Measurements from ENCODE around the gene GABRG3.
"Not testable (repeated sequence)": the region's sequence is repeated elsewhere in the genome, so short reads cannot be mapped to it uniquely, and the experiment has no call there.

The GABRG3 gene

DNA sequence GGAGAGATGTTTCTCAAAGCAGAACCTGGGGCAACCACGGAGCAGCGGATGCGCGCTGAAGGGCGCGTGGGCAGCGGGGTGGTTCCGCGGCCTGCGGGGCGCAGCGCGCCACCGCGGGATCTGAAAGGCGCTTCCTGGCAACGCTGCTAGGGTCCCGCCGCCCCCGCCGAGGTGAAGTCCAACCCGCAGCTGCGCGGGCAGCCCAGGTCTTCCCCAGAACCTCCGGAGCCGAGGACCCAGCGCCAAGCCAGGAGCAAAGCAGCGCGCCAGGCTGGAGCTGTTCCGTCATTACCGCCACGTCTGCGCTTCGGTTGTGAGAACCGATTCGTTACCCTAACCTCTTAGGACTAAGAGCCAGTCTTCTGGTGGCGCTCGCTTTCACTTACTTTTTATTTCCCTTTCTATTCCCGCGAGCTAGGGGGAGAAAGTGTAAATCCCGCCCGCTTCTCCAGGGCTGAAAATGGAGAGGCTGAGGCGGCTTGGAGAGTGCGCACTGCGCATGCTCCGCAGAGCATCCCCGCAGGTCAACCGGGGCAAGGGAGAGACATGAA is 3.2 kb upstream of the GABRG3 start:
- H3K4me1 Mint-ChIP-seq (ENCODE audit: low read depth): no peaks in the 10 kb centered on the region
- H3K27me3 Mint-ChIP-seq: peaks cover 37% of the 10 kb centered on the region
- no peak overlapping the region for H3K4me3 Mint-ChIP-seq
- H3K27ac Mint-ChIP-seq: no peak overlapping the region
- intact Hi-C loops (cut with micrococcal nuclease): loop anchor here (10.0 kb wide), 1 partner anchor 63 kb away; no protein-coding TSS in a partner anchor
- no peaks in the 10 kb centered on the region for H3K36me3 Mint-ChIP-seq (ENCODE audit: low read depth)
- no peaks in the 10 kb centered on the region for H3K9me3 Mint-ChIP-seq

DNA sequence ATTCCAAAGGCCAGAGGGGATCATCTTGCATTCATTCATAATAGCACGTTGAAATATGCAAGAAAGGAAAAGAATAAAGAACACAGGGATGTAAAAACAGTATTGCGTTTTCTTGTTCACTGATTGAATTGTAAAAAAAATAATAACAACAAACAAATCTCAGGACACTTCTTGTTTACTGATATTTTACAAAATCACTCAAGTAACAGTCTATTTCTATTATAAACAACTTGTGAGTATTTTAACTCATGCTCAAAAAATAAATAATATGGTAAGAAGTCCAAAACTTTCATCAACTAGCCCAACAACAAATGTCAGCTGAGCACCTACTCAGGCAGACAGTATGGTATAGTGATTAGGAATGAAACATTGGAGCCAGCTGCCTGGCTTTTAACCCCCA is 2.2 kb upstream of the GABRG3 start:
- Mint-ChIP-seq H3K27me3 (peaks cover 37% of the 10 kb centered on the region), H3K9me3 (no peaks in the 10 kb centered on the region)
- intact Hi-C loops (cut with micrococcal nuclease): loop anchor here (10.0 kb wide), 1 partner anchor 64 kb away; no protein-coding TSS in a partner anchor

DNA sequence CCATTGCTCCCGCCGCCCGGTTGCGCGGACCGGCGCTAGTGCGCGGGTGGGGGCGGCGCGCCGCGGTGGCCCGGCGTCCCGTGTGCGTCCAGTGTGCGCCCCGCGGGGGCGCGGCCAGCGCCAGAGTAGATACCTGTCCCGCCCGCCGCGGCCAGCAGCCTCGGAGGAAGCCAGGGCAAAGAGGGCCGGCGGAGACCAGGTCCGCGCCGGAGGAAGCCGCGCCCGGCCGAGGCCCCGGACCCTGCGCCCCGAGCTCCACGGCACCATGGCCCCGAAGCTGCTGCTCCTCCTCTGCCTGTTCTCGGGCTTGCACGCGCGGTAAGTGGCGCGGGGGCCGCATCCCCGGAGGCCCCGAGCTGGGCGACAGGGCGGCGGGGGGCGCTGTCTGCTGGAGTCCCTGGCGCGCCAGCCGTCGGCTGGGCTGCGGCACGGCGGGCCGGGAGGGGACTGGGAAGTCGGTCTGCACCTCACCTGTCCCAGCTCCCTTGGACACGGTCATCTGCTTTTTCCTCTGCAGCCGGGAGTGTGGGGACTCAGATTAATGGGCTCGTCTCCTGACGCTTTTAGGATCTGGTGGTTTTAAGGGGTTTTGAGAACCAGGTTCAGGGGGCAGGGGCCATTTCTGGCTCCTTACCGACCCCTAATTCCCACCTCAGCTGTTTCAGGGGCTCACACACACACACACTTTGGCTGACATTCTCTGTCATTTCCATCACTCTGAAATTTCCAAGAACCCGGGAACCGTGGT is 464 bp downstream of the GABRG3 start:
- no peaks in the 10 kb centered on the region for H3K36me3 Mint-ChIP-seq (ENCODE audit: low read depth)
- no peaks in the 10 kb centered on the region for H3K9me3 Mint-ChIP-seq
- intact Hi-C loops (cut with micrococcal nuclease): no loop called here
- no peaks in the 10 kb centered on the region for H3K4me1 Mint-ChIP-seq (ENCODE audit: low read depth)
- peaks cover 37% of the 10 kb centered on the region for H3K27me3 Mint-ChIP-seq
- no peak overlapping the region for H3K4me3 Mint-ChIP-seq
- no peak overlapping the region for H3K27ac Mint-ChIP-seq

More for the DNA sequence above, 2.2 kb upstream of the GABRG3 start:
- H3K4me3 Mint-ChIP-seq: no peak overlapping the region
- H3K36me3 Mint-ChIP-seq (ENCODE audit: low read depth): no peaks in the 10 kb centered on the region
- H3K4me1 Mint-ChIP-seq (ENCODE audit: low read depth): no peaks in the 10 kb centered on the region
- H3K27ac Mint-ChIP-seq: no peak overlapping the region

- Mint-ChIP-seq H3K4me1 (ENCODE audit: low read depth) (no peaks in the 10 kb centered on the region), H3K27ac (no peak overlapping the region)
- intact Hi-C loops (cut with micrococcal nuclease): no loop called here
Observed at GRCh38 chr15:26972636-26973035, 1.7 kb downstream of the GABRG3 start.

DNA sequence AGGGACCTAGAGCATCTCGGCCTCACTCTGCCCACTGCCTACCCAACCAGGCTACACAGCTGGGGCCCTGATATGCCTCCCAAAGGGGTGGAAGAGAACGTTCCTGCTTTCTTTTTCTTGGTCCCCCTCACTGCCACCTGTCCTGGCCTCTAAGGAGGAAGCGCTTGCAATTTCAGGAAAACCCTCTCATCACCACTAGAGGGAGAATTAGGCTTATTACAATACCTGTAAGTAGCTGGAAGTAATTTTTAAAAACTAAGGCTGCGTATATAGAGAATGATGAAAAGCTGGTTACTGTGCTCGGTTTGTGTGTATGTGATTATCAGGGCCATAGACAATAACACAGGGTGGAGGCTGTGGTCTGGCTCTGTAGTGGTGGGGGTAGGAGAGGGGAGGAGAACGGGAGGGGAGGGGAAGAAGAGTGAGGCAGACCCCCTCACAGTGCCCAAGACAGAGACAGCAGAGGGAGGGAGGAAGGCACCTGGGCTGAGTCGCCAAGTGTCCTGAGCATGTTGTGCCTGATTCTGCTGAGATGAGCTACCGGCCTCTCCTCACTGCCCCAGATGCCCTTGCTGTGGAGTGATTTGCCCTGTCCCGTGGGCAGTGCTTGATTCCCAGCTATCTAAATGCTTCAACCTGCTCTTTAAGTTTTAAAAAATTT is 3.3 kb downstream of the GABRG3 start:
- no peaks in the 10 kb centered on the region for H3K4me1 Mint-ChIP-seq (ENCODE audit: low read depth)
- H3K27me3 Mint-ChIP-seq: peaks cover 28% of the 10 kb centered on the region
- H3K27ac Mint-ChIP-seq: no peak overlapping the region
- H3K4me3 Mint-ChIP-seq: no peak overlapping the region
- H3K9me3 Mint-ChIP-seq: no peaks in the 10 kb centered on the region
- intact Hi-C loops (cut with micrococcal nuclease): no loop called here
- no peaks in the 10 kb centered on the region for H3K36me3 Mint-ChIP-seq (ENCODE audit: low read depth)

More at GRCh38 chr15:26972636-26973035, 1.7 kb downstream of the GABRG3 start:
- no peaks in the 10 kb centered on the region for H3K36me3 Mint-ChIP-seq (ENCODE audit: low read depth)
- no peak overlapping the region for H3K4me3 Mint-ChIP-seq
- H3K27me3 Mint-ChIP-seq: peaks cover 36% of the 10 kb centered on the region
- H3K9me3 Mint-ChIP-seq: no peaks in the 10 kb centered on the region

- H3K9me3 Mint-ChIP-seq: no peaks in the 10 kb centered on the region
- intact Hi-C loops (cut with micrococcal nuclease): no loop called here
- no peak overlapping the region for H3K4me3 Mint-ChIP-seq
Observed at GRCh38 chr15:26981492-26981891, 10.5 kb downstream of the GABRG3 start.

DNA sequence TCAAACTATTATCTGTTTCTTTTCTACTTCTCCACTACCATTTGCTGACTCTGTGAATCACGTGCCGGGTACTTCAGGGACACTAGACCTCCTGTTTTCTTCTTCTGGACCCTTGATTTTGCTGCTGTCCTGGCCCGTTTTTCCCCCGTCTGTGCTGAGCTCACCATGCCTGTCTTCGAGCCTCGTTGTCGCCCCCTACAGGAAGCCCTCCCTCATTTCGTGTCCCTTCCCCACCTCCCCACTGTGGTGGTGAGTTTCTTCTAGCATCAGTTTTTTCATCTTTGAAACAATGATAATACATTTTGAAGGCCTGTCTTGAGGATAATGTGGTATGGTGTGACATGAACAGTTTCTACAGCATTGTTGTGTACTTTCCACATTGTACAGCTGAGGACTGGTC is 12.8 kb downstream of the GABRG3 start:
- H3K9me3 Mint-ChIP-seq: no peaks in the 10 kb centered on the region
- no peak overlapping the region for H3K4me3 Mint-ChIP-seq
- H3K27me3 Mint-ChIP-seq: no peaks in the 10 kb centered on the region
- intact Hi-C loops (cut with micrococcal nuclease): no loop called here
- H3K36me3 Mint-ChIP-seq (ENCODE audit: low read depth): no peaks in the 10 kb centered on the region
- no peak overlapping the region for H3K27ac Mint-ChIP-seq
- H3K4me1 Mint-ChIP-seq (ENCODE audit: low read depth): no peaks in the 10 kb centered on the region

More at GRCh38 chr15:26981492-26981891, 10.5 kb downstream of the GABRG3 start:
- no peaks in the 10 kb centered on the region for H3K27me3 Mint-ChIP-seq
- no peaks in the 10 kb centered on the region for H3K36me3 Mint-ChIP-seq (ENCODE audit: low read depth)
- no peaks in the 10 kb centered on the region for H3K4me1 Mint-ChIP-seq (ENCODE audit: low read depth)
- H3K27ac Mint-ChIP-seq: no peak overlapping the region

- Mint-ChIP-seq H3K4me3 (no peak overlapping the region), H3K36me3 (ENCODE audit: low read depth) (no peaks in the 10 kb centered on the region), H3K4me1 (ENCODE audit: low read depth) (no peaks in the 10 kb centered on the region), H3K27ac (no peak overlapping the region), H3K27me3 (no peaks in the 10 kb centered on the region), H3K9me3 (no peaks in the 10 kb centered on the region)
- intact Hi-C loops (cut with micrococcal nuclease): no loop called here
Observed at GRCh38 chr15:26985050-26985449, 14.1 kb downstream of the GABRG3 start.

DNA sequence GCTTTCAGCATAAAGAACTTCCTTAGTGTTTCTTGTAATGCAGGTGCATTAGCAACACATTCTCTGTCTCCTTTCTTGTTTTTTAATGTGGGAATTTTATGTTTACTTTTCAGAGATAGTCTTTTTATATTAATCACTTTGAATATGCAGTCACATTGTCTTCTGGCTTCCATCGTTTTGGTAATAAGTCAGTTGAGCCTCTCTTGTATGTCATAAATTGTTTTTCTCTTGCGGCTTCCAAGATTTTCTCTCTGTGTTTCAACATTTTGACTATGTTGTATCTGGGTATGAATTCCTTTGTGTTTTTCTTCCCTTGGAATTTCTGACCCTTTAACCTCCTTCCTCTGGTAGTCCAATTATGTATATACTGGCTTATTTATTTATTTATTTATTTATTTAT is 25.3 kb downstream of the GABRG3 start:
- Mint-ChIP-seq H3K4me1 (ENCODE audit: low read depth) (no peaks in the 10 kb centered on the region), H3K27ac (no peak overlapping the region), H3K36me3 (ENCODE audit: low read depth) (no peaks in the 10 kb centered on the region), H3K4me3 (no peak overlapping the region), H3K9me3 (peaks cover 54% of the 10 kb centered on the region), H3K27me3 (no peaks in the 10 kb centered on the region)
- intact Hi-C loops (cut with micrococcal nuclease): no loop called here

GRCh38 chr15:27003003-27003402 is 32.0 kb downstream of the GABRG3 start:
- H3K27ac Mint-ChIP-seq; H3K4me3 Mint-ChIP-seq; intact Hi-C loops (cut with micrococcal nuclease); H3K4me1 Mint-ChIP-seq (ENCODE audit: low read depth); H3K36me3 Mint-ChIP-seq (ENCODE audit: low read depth); H3K27me3 Mint-ChIP-seq: not testable (repeated sequence)
- peaks cover 26% of the 10 kb centered on the region for H3K9me3 Mint-ChIP-seq

DNA sequence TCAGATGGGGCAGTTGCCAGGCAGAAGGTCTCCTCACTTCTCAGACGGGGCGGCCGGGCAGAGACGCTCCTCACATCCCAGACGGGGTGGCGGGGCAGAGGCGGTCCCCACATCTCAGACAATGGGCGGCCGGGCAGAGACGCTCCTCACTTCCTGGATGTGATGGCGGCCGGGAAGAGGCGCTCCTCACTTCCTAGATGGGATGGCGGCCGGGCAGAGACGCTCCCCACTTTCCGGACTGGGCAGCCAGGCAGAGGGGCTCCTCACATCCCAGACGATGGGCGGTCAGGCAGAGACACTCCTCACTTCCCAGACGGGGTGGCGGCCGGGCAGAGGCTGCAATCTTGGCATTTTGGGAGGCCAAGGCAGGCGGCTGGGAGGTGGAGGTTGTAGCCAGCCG is 33.2 kb downstream of the GABRG3 start:
- H3K4me1 Mint-ChIP-seq (ENCODE audit: low read depth); H3K27ac Mint-ChIP-seq; intact Hi-C loops (cut with micrococcal nuclease); H3K36me3 Mint-ChIP-seq (ENCODE audit: low read depth); H3K27me3 Mint-ChIP-seq; H3K4me3 Mint-ChIP-seq: not testable (repeated sequence)
- H3K9me3 Mint-ChIP-seq: peaks cover 20% of the 10 kb centered on the region

- no peaks in the 10 kb centered on the region for H3K36me3 Mint-ChIP-seq (ENCODE audit: low read depth)
- H3K27me3 Mint-ChIP-seq: no peaks in the 10 kb centered on the region
- H3K9me3 Mint-ChIP-seq: no peaks in the 10 kb centered on the region
- H3K4me1 Mint-ChIP-seq (ENCODE audit: low read depth): no peaks in the 10 kb centered on the region
- H3K4me3 Mint-ChIP-seq: no peak overlapping the region
- H3K27ac Mint-ChIP-seq: no peak overlapping the region
- intact Hi-C loops (cut with micrococcal nuclease): loop anchor here (10.0 kb wide), 1 partner anchor 122 kb away; no protein-coding TSS in a partner anchor
Observed at GRCh38 chr15:27017168-27017809, 46.3 kb downstream of the GABRG3 start.

- Mint-ChIP-seq H3K4me1 (ENCODE audit: low read depth) (no peaks in the 10 kb centered on the region), H3K36me3 (ENCODE audit: low read depth) (no peaks in the 10 kb centered on the region), H3K27me3 (peaks cover 3% of the 10 kb centered on the region), H3K9me3 (no peaks in the 10 kb centered on the region), H3K27ac (no peak overlapping the region), H3K4me3 (no peak overlapping the region)
- intact Hi-C loops (cut with micrococcal nuclease): loop anchor here (10.0 kb wide), 1 partner anchor 125 kb away; no protein-coding TSS in a partner anchor
Observed at GRCh38 chr15:27019687-27020086, 48.7 kb downstream of the GABRG3 start.

DNA sequence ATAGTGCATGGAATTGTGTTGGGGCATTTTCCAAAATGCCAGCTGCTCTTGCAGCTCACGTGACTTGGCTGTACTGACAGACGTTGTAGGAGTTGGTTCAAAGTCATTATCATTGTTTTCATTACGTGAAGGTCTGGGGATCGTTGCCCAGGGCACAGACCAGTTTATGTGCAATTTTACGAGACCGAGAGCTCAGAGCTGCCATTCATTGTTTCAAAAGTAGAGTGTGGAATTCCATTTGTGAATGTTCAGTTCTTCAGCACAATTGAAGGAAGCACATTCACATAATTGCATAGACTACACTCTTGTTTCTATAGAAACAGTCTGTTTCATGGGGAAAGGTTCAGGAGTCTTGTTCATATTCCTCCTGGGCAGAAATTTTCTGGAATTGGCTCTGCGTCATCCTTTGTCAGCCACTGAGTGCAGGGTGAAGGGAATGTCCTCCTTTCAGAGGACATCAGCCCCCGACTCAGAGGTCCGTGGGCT is 54.5 kb downstream of the GABRG3 start:
- Mint-ChIP-seq H3K36me3 (ENCODE audit: low read depth) (no peaks in the 10 kb centered on the region), H3K4me1 (ENCODE audit: low read depth) (no peaks in the 10 kb centered on the region), H3K27ac (no peak overlapping the region), H3K9me3 (no peaks in the 10 kb centered on the region), H3K27me3 (peaks cover 3% of the 10 kb centered on the region), H3K4me3 (no peak overlapping the region)
- intact Hi-C loops (cut with micrococcal nuclease): no loop called here
